ENCODE data around the gene SMYD3.

GRCh38 chr1:245990315-245991022, 516.6 kb downstream of the SMYD3 start:
- TF ChIP-seq, protein P1, sequence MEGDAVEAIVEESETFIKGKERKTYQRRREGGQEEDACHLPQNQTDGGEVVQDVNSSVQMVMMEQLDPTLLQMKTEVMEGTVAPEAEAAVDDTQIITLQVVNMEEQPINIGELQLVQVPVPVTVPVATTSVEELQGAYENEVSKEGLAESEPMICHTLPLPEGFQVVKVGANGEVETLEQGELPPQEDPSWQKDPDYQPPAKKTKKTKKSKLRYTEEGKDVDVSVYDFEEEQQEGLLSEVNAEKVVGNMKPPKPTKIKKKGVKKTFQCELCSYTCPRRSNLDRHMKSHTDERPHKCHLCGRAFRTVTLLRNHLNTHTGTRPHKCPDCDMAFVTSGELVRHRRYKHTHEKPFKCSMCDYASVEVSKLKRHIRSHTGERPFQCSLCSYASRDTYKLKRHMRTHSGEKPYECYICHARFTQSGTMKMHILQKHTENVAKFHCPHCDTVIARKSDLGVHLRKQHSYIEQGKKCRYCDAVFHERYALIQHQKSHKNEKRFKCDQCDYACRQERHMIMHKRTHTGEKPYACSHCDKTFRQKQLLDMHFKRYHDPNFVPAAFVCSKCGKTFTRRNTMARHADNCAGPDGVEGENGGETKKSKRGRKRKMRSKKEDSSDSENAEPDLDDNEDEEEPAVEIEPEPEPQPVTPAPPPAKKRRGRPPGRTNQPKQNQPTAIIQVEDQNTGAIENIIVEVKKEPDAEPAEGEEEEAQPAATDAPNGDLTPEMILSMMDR (conservative IDR thresholded peaks at IDR 0.05): no peak
- no peak for TF ChIP-seq ZFX (IDR thresholded peaks at IDR 0.05)

Data from C4-2B (cell line).